ENCODE measurements around the gene DHH.
A peak's percentile ranks its signal among the peaks of the same experiment; 100 is the strongest.

Gene DHH

DNA sequence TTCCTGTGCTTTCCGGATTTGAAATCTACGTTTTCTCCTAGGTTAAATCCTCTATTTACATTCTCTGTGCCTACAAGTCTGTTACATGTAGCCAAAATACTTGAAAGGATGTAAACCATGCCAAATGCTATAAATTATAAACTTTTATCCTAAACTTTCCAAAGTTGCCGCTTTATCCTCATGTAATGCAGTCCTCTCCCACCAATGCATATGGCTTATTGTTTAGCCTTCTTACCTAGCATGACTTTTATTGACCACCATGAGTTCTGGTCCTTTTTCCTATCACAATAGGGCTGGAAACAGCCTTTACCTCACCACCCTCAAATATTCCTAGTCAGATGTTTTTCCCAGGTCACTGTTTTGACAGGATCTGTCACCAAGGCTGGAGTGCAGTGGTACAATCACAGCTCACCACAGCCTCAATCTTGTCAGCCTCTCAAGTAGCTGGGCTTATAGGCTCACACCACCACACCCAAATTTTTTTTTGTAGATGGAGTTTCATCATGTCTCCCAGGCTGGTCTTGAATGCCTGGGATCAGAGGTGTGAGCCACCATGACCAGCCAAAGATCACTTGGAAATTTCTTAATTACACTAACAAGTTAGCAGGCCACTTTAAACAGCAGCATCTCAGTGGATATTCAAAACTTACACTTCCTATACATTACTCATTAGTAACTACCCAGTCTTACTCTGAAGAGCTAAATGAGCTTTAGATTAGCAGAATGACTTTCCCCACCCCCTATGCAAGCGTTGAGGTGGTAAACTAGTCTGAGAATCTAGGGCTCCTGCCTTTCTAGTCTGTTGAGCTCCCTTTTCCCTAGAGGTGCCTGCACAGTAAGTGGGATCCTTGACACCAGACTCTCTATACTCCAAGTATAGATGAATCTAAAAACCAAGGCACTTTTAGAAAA is 32.5 kb upstream of the DHH start:
- TF ChIP-seq, protein P1, sequence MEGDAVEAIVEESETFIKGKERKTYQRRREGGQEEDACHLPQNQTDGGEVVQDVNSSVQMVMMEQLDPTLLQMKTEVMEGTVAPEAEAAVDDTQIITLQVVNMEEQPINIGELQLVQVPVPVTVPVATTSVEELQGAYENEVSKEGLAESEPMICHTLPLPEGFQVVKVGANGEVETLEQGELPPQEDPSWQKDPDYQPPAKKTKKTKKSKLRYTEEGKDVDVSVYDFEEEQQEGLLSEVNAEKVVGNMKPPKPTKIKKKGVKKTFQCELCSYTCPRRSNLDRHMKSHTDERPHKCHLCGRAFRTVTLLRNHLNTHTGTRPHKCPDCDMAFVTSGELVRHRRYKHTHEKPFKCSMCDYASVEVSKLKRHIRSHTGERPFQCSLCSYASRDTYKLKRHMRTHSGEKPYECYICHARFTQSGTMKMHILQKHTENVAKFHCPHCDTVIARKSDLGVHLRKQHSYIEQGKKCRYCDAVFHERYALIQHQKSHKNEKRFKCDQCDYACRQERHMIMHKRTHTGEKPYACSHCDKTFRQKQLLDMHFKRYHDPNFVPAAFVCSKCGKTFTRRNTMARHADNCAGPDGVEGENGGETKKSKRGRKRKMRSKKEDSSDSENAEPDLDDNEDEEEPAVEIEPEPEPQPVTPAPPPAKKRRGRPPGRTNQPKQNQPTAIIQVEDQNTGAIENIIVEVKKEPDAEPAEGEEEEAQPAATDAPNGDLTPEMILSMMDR (IDR thresholded peaks at IDR 0.05; ENCODE audit: low read depth, low read length) = no peak
- no peak for DNase-seq (ENCODE audit: low read depth, low spot score)
- no peak overlapping the region for H3K4me3 ChIP-seq (ENCODE audit: low read depth, low read length)
- in situ Hi-C loops (cut with HindIII; ENCODE audit: low sequenced_read_pairs) = no loop called here

DNA sequence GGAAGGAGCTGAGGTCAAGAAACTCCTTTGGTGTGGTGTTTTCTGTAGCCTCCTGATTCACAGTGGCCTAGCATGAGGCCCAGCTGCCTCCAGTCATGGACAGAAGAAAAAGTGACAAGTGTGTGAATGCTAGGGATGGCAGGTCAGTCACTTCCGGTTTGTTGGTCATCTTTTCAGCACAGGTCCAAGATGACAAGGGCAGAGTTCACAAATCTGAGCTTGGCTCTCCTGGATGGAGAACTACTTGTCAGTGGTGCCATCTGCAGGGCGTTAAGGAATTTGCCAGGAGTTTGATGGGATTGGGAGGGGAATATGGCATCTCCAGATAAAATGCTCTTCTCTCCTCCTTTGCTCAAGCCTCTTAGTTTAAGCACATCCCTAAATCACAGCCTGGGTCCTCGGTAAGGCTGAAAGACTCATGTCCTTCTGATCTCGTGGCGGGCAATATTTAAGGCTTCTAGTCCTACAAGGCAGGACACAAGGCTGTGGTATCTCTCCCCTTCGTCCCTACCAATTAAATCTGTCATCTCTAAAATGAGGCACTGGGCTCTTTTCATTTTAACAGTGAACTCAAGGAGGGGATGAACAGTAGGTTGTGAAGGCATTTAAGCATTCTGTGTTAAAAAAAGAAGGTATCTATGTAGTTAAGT is 26.6 kb upstream of the DHH start:
- DNase-seq (ENCODE audit: low read depth, low spot score) = peak; percentile 58
- H3K4me3 ChIP-seq (ENCODE audit: low read depth, low read length) = no peak overlapping the region
- TF ChIP-seq, protein P1 (IDR thresholded peaks at IDR 0.05; ENCODE audit: low read depth, low read length) = peak; percentile 75
- in situ Hi-C loops (cut with HindIII; ENCODE audit: low sequenced_read_pairs) = no loop called here

DNA sequence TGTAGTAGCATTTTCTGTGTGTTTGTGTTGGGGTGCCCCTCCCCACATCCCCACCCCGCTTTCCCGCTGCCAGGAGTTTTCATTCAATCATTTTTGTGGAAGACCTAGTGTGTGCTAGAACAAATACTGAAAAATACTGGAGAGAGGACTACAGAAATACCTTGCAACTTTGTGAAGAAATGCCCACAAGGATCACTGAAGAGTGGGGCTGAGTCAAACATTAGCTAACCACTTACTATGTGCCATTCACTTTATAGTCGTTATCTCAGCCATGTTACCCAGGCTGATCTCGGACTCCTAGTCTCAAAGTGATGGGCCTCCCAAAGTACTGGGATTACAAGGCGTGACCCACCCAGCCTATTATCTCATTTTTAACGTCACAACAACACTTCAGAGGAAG is 16.6 kb upstream of the DHH start:
- H3K4me3 ChIP-seq (ENCODE audit: low read depth, low read length) = peak overlapping the region; percentile 94
- TF ChIP-seq, protein P1 (IDR thresholded peaks at IDR 0.05; ENCODE audit: low read depth, low read length) = no peak
- DNase-seq (ENCODE audit: low read depth, low spot score) = no peak
- in situ Hi-C loops (cut with HindIII; ENCODE audit: low sequenced_read_pairs) = no loop called here

DNA sequence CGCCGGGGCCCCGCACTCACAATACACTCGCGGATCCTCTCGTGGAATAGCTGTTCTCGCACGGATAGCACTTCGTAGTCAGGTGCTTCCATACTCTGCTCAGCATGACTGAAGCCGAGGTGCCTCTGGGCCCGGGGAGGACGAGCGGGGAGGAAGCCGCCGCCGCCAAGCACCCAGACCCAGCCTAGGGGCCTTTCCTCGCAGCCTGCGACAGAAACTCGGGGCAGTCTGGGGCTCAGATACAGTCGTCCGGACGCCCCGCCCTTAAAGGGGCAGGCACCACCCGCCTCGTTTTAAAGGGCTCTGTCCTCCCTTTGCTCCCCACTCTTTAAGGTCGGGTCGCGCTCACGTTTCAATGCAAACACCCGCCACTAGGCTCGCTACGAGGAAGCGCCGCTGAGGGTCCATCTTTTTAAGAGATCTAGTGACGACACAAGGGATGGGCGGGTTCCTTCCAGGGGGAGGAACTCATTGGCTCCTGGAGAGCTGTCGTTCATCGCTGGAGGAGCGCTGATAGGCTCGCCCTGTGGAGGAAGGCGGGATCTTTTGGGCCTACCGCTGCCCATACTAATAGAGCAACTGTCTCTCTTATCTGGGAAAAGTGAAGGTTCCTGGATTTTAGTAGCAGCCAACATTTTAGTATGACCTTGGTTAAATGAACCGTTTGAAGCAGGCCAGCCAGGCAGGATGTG is 16.0 kb upstream of the DHH start, which contains the start of gene LMBR1L:
Gene LMBR1L (minus strand): TSS at position 384 of the 692 bp plus-strand sequence. CDS start 292 bp downstream, at position 92.
- in situ Hi-C loops (cut with HindIII; ENCODE audit: low sequenced_read_pairs) = no loop called here
- TF ChIP-seq, protein P1 (IDR thresholded peaks at IDR 0.05; ENCODE audit: low read depth, low read length) = peak; percentile 42
- H3K4me3 ChIP-seq (ENCODE audit: low read depth, low read length) = peak within 1 kb of the TSS; percentile 94
- peak; percentile 98 for DNase-seq (ENCODE audit: low read depth, low spot score)

DNA sequence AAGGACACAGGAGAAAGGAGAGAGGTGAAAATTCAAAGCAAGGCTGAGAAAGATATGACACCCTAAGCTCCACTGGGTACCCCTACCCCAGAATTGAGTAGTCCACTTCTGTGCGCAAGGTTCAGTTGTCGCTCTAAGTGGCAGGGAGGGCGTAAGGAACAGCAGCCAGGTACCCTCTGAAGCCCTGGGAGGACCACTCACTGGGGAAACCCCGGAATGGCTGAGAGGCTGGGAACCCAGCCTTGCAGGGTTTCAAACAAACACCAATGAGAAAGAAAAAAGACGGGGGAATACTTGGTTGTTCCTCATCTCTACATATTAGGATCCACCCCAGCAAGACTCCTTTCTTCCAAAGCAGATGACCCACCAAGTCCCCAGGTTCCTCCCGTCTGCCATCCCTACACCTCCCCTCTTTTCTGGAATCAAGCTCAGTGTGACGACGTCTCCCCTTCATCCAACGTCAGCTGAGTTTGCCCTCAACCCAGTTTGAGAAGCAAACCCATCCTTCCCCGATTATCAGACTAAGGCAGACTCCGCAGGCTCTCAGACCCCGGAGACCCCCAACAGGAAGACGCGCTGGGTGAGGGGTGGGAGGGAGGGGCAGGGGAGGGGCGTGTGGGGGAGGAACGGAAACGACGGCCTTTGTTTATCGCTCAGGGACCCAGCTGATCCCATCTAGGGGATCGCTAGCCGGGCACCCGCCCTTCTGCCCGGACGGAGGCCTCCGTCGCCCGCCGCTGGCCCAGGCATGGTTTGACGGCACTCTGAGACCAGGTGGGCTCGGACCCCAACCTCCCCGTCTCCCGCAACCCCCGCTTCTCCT is 15.3 kb upstream of the DHH start:
- DNase-seq (ENCODE audit: low read depth, low spot score) = no peak
- TF ChIP-seq, protein P1 (IDR thresholded peaks at IDR 0.05; ENCODE audit: low read depth, low read length) = no peak
- peak overlapping the region; percentile 94 for H3K4me3 ChIP-seq (ENCODE audit: low read depth, low read length)
- in situ Hi-C loops (cut with HindIII; ENCODE audit: low sequenced_read_pairs) = no loop called here
